Muscle layer of colon (tissue), 2 donors: Measurements from ENCODE around the gene IL15.
A peak's percentile ranks its signal among the peaks of the same experiment; 100 is the strongest.
"Not testable (repeated sequence)": the region's sequence is repeated elsewhere in the genome, so short reads cannot be mapped to it uniquely, and the experiment has no call there.

Source experiments
- H3K27ac ChIP-seq: one replicate; pipeline ENCODE4 v1.7.0; 2013; ENCODE audit warnings: low read depth, mild to moderate bottlenecking, low read length, moderate library complexity
- H3K27me3 ChIP-seq, 2 donors: one replicate each; pipeline ENCODE4 v1.7.0; 2013; ENCODE audit warnings: low read length in 2 of 2, mild to moderate bottlenecking in 2 of 2; ENCODE audit not compliant: insufficient read depth in 2 of 2, control insufficient read depth in 1 of 2
- H3K36me3 ChIP-seq: one replicate; pipeline ENCODE4 v1.7.0; 2013; ENCODE audit warnings: mild to moderate bottlenecking, low read length; ENCODE audit not compliant: insufficient read depth
- H3K4me1 ChIP-seq: one replicate; pipeline ENCODE4 v1.7.0; 2013; ENCODE audit warnings: mild to moderate bottlenecking, low read length; ENCODE audit not compliant: insufficient read depth
- H3K4me3 ChIP-seq, 2 donors: one replicate each; pipeline ENCODE4 v1.7.0; 2013; ENCODE audit warnings: low read length in 2 of 2, low read depth in 1 of 2, mild to moderate bottlenecking in 1 of 2, moderate library complexity in 1 of 2
- H3K9ac ChIP-seq: one replicate; pipeline ENCODE4 v1.7.0; 2013; ENCODE audit warnings: low read length
- H3K9me3 ChIP-seq: one replicate; pipeline ENCODE4 v1.7.0; 2013; ENCODE audit warnings: mild to moderate bottlenecking, low read length
- donor health status: abdominal sarcoma.
- donor health status: Adenocarcinoma of cecum.

Gene IL15

GRCh38 chr4:141636082-141636770 is at the start of gene IL15:
TSS of gene IL15 (plus strand) at chr4:141636583. CDS start at chr4:141719465, 82,882 bp downstream.
- H3K4me3 ChIP-seq: peak within 1 kb of the TSS; percentile 86 to 94
- peak within 1 kb of the TSS; percentile 84 for H3K27ac ChIP-seq
- no peaks in the 10 kb centered on the region for H3K27me3 ChIP-seq
- H3K9me3 ChIP-seq: no peaks in the 10 kb centered on the region
- H3K4me1 ChIP-seq: peaks cover 15% of the 10 kb centered on the region
- no peaks in the 10 kb centered on the region for H3K36me3 ChIP-seq
- peak within 1 kb of the TSS; percentile 7 for H3K9ac ChIP-seq

- Histone ChIP-seq H3K4me1 (no peaks in the 10 kb centered on the region), H3K27ac (no peak overlapping the region), H3K9ac (no peak overlapping the region), H3K9me3 (no peaks in the 10 kb centered on the region), H3K27me3 (no peaks in the 10 kb centered on the region), H3K4me3 (no peak overlapping the region), H3K36me3 (no peaks in the 10 kb centered on the region)
Measured at GRCh38 chr4:141587897-141588296, 48.5 kb upstream of the IL15 start.

- H3K4me3 ChIP-seq: no peak overlapping the region
- H3K27me3 ChIP-seq: no peaks in the 10 kb centered on the region
- H3K4me1 ChIP-seq: no peaks in the 10 kb centered on the region
- H3K36me3 ChIP-seq: no peaks in the 10 kb centered on the region
- no peaks in the 10 kb centered on the region for H3K9me3 ChIP-seq
- no peak overlapping the region for H3K27ac ChIP-seq
- H3K9ac ChIP-seq: no peak overlapping the region
Measured at GRCh38 chr4:141595531-141595930, 40.9 kb upstream of the IL15 start.

GRCh38 chr4:141599853-141600252 is 36.5 kb upstream of the IL15 start:
- H3K27ac ChIP-seq: no peak overlapping the region
- no peak overlapping the region for H3K4me3 ChIP-seq
- H3K36me3 ChIP-seq: no peaks in the 10 kb centered on the region
- H3K9me3 ChIP-seq: no peaks in the 10 kb centered on the region
- H3K9ac ChIP-seq: no peak overlapping the region
- no peaks in the 10 kb centered on the region for H3K4me1 ChIP-seq
- no peaks in the 10 kb centered on the region for H3K27me3 ChIP-seq

- not testable (repeated sequence) for H3K27ac ChIP-seq, H3K4me3 ChIP-seq, H3K36me3 ChIP-seq, H3K4me1 ChIP-seq, H3K9me3 ChIP-seq, H3K27me3 ChIP-seq, H3K9ac ChIP-seq
Measured at GRCh38 chr4:141604683-141605082, 31.7 kb upstream of the IL15 start.

GRCh38 chr4:141605425-141605856 is 30.9 kb upstream of the IL15 start:
- Histone ChIP-seq H3K27me3 (no peaks in the 10 kb centered on the region), H3K27ac (no peak overlapping the region), H3K9ac (no peak overlapping the region), H3K4me1 (no peaks in the 10 kb centered on the region), H3K36me3 (no peaks in the 10 kb centered on the region), H3K9me3 (no peaks in the 10 kb centered on the region), H3K4me3 (no peak overlapping the region)

GRCh38 chr4:141609243-141609642 is 27.1 kb upstream of the IL15 start:
- Histone ChIP-seq H3K36me3 (no peaks in the 10 kb centered on the region), H3K27ac (no peak overlapping the region), H3K4me1 (no peaks in the 10 kb centered on the region), H3K9me3 (no peaks in the 10 kb centered on the region), H3K4me3 (no peak overlapping the region), H3K27me3 (no peaks in the 10 kb centered on the region), H3K9ac (no peak overlapping the region)

GRCh38 chr4:141610365-141610764 is 26.0 kb upstream of the IL15 start:
- Histone ChIP-seq H3K9me3 (no peaks in the 10 kb centered on the region), H3K27ac (no peak overlapping the region), H3K36me3 (no peaks in the 10 kb centered on the region), H3K4me1 (no peaks in the 10 kb centered on the region), H3K27me3 (no peaks in the 10 kb centered on the region), H3K4me3 (no peak overlapping the region), H3K9ac (no peak overlapping the region)

GRCh38 chr4:141614878-141615586 is 21.4 kb upstream of the IL15 start:
- H3K9me3 ChIP-seq: no peaks in the 10 kb centered on the region
- H3K36me3 ChIP-seq: no peaks in the 10 kb centered on the region
- H3K27me3 ChIP-seq: no peaks in the 10 kb centered on the region

GRCh38 chr4:141615587-141615918 is 20.8 kb upstream of the IL15 start:
- not testable (repeated sequence) for H3K9ac ChIP-seq, H3K4me3 ChIP-seq, H3K27me3 ChIP-seq, H3K27ac ChIP-seq, H3K4me1 ChIP-seq, H3K36me3 ChIP-seq, H3K9me3 ChIP-seq

More at GRCh38 chr4:141614878-141615586, 21.4 kb upstream of the IL15 start:
- no peaks in the 10 kb centered on the region for H3K4me1 ChIP-seq
- no peak overlapping the region for H3K27ac ChIP-seq
- no peak overlapping the region for H3K9ac ChIP-seq
- no peak overlapping the region for H3K4me3 ChIP-seq

GRCh38 chr4:141620715-141621114 is 15.7 kb upstream of the IL15 start:
- Histone ChIP-seq H3K36me3 (no peaks in the 10 kb centered on the region), H3K4me3 (no peak overlapping the region), H3K27me3 (no peaks in the 10 kb centered on the region), H3K27ac (no peak overlapping the region), H3K9ac (no peak overlapping the region), H3K4me1 (no peaks in the 10 kb centered on the region), H3K9me3 (no peaks in the 10 kb centered on the region)

- Histone ChIP-seq H3K27ac (no peak overlapping the region), H3K9me3 (no peaks in the 10 kb centered on the region), H3K4me1 (no peaks in the 10 kb centered on the region), H3K4me3 (no peak overlapping the region), H3K27me3 (no peaks in the 10 kb centered on the region), H3K9ac (no peak overlapping the region), H3K36me3 (no peaks in the 10 kb centered on the region)
Measured at GRCh38 chr4:141625023-141625422, 11.4 kb upstream of the IL15 start.
